Esophagus squamous epithelium (tissue), 4 donors: Measurements from ENCODE around the gene DKKL1.

ENCODE experiments used
- CTCF ChIP-seq, 6 experiments: fragments of 450-650 bp in 4 of 6; fragments of 200-600 bp in 2 of 6; sonication (generic) in 2 of 6; IDR thresholded peaks; one replicate each; pipeline ENCODE4 v1.5.1; 2016 to 2019; ENCODE audit warnings: antibody characterized with exemption in 6 of 6, mild to moderate bottlenecking in 4 of 6, moderate library complexity in 4 of 6
- POLR2A ChIP-seq, 4 donors: fragments of 450-650 bp; IDR thresholded peaks; one replicate each; pipeline ENCODE4 v1.6.1; 2017; ENCODE audit warnings: antibody characterized with exemption in 4 of 4, mild to moderate bottlenecking in 4 of 4, moderate library complexity in 3 of 4

DNA sequence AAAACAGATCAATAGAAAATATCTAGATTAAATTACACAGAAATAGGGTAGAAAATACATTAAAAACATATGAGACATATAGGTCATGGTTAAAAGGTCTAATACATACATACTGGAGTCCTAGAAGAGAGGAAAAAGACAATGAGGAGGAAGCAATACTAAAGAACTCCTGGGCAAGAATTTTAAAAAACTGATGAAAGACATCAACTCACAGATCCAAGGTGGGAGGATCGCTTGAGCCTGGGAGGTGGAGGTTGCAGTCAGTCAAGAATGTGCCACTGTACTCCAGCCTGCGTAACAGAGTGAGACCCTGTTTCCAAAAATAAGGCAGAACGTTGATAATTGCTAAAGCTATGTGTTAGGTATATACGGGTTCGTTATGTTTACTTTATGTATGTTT is 19.0 kb downstream of the DKKL1 start:
- TF ChIP-seq CTCF (IDR thresholded peaks at IDR 0.05) (no peak), POLR2A (IDR thresholded peaks at IDR 0.05) (no peak)
